NCI-H446 treated with DMSO at 0.1 percent for 48 hours (cell line): Measurements from ENCODE around the gene OXCT1.

Experiments
- DNase-seq: peaks from one replicate; lab custom pipeline; 2025; lab: John Stamatoyannopoulos, UW

The OXCT1 gene

DNA sequence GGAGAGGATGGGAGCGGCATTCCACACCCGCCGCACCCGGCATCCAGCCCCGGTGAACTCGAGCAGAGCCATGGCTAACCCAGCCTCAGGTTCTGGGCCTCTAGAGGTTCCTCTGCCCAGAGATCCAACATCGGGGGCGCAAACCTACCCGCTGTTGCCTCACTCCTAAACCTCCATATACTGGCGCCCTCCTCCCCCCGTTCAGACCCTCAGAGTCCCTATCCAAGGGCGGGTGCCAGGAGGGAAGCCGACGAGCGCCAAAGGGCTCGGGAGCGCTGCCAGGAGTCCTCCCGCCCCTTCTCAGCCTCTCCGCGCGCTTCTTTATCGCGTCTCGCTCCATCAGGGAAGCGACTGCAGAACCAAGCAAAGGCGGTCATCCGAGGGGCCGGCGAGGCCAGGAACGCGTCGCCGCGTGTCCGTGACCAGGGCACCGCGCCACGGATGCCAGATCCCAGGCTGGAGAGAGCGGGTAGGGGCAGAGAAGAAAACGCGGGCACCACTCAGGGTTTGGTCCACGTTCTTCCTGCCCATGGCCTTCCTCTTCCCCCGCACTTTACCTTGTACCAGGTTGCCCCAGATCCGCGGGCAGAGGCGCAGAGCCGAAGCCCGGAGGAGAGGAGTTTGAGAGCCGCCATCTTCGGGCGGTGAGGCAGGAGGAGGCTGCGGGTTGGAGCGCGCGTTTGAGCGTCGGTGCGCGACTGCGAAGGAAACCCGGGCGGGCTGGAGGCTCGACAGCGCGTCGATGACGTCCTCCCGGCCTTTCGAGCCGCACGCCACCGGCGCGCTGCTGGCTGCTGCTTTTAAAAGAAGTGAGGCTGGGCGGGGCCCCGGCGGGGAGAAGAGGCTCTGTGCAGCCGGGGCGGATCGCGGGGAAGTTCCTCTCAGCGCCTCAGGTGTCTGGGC, at the start of gene OXCT1:
Gene OXCT1, minus strand, starts transcription at position 702 of the 903 bp plus-strand sequence. Its CDS starts 67 bp downstream, at position 635.
- peak; percentile 83 for DNase-seq

- DNase-seq, result no peak
Observed at GRCh38 chr5:41918105-41918504, 47.9 kb upstream of the OXCT1 start.

GRCh38 chr5:41908374-41909079, 38.3 kb upstream of the OXCT1 start:
- no peak for DNase-seq

GRCh38 chr5:41906151-41906550, 35.9 kb upstream of the OXCT1 start:
- DNase-seq, result no peak

DNA sequence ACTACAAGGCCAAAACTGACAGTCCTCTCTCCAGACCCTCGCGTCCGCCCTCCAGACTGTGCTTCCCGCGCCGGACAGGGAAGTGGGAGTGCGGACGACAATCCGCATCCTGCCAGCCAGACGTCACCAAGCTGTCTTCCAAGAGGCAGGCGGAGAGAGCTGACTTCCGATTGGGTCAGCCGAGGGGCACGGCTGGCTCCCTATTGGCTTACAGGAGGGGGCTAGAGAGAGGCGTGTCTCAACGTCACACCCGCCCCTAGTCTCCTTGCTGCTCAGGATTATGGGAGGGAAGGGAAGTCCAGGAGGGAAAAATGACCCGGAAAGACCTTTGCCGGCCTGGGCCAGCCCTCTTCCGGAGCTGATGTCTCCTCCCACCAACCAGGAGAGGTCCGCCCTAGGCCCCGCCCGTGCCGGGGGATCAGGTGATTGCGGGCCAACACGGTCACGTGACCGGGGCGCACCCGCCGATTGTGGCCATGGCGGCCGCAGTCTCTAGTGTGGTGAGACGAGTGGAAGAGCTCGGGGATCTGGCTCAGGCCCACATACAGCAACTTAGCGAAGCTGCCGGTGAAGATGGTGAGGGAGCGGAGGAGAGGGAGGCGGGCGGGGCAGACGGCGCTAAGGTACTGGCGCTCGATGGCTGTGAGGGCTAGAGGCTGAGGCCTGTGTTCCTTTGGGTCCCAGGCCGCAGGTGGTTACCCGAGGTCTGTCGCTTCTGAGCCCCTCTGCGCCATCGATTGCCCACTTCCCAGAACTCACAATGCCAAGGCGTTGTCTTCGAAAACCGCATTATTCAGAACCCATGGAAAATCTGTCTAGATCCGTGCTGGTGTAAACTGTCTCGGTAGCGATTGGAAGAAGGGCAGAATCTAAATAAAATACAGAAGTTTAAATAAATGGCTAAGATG, 33.9 kb upstream of the OXCT1 start, which contains the start of gene RIMOC1:
Gene RIMOC1, plus strand, starts transcription at position 453 of the 908 bp plus-strand sequence. Its CDS starts 24 bp downstream, at position 477.
- DNase-seq, result peak; percentile 100

DNA sequence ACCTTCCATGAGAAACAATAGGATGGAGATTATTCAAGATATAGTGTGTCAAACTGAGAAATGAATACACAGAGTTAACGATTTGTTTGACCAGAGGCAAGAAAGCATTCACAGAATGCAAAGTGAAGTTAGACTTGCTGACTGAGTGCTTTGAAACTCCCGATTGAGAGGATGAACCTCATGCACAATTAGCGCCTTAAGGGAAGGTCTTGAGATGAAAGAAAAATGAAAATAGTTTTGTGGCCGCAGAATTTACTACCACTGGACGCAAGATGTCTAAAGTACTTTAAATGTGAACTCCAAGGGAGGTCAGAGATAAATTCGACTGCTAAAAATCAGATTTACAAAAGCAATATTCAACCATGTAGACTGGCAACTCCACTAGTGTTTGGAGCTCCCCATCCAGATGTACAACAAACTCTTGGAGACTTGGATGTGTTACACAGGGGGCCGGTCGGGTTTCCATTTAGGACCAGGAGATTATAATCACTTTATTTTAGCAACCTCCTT, 33.2 kb upstream of the OXCT1 start:
- DNase-seq, result no peak

DNA sequence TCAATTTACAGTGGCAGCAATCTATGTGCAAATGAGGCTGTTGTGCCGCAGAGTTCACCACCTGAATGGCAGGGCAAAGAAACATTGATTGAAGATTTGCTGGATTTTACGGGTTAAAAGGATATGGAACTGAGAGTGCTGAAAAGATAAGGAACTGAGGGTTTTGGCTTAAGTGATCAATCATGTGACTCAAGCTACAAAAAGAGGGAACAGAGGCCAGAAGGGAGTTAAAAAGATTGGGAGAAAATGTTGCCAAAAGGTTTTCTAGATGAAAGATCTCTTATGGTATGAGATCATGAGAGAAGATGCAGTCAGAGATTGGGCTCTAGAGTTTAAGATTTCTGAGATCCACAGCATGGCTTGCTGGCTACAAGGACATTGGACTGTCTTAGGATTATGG, 26.0 kb upstream of the OXCT1 start:
- no peak for DNase-seq

GRCh38 chr5:41893074-41893851, 23.0 kb upstream of the OXCT1 start:
- no peak for DNase-seq

GRCh38 chr5:41892031-41892430, 21.8 kb upstream of the OXCT1 start:
- no peak for DNase-seq

DNA sequence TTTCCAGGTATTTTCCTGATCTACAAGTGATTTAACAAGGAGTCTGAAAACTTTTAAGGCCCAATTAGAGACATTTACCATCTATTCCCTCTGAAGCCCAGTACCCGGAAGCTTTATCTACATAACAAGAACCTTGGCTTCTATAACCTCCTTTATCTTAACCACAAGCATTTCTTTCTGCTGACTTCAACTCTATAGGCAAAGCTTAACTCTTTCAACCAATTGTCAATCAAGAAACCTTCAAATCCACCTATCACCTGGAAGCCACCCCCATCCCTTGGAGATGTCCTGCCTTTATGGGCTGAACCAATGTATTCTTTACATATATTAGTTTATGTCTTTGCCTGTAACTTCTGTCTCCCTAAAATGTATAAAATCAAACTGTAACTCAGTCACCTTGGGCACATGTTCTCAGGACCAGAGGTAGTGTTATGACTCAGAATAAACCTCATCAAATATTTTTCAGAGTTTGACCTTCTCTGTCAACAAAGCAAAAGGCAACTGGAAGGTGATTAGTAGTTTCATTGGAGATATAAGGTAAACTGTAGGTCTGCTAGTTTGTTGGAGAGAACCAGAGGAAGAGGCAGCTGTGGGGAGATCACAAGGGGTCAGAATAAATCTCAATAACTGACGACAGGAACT, 21.0 kb upstream of the OXCT1 start:
- DNase-seq, result no peak

DNA sequence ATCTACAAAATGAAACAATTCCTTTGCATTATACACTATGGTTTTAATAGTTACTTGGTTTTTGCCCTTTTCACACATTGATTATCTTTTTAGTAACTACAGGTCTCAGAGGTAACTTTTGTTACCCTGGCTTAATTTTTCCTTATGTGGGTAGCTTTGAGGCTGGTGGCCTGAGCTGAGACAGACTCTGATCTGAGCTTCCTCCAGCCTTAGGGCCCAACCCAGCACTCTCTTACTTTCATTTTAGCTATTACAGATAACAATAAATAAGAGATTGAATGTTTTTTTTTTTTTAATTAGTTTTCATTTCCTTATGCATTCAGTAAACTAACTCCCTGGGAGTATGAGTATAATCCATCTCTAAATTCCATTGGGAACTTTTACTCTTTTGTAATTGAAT, 15.1 kb upstream of the OXCT1 start:
- no peak for DNase-seq

GRCh38 chr5:41883936-41884335, 13.7 kb upstream of the OXCT1 start:
- DNase-seq, result no peak

DNA sequence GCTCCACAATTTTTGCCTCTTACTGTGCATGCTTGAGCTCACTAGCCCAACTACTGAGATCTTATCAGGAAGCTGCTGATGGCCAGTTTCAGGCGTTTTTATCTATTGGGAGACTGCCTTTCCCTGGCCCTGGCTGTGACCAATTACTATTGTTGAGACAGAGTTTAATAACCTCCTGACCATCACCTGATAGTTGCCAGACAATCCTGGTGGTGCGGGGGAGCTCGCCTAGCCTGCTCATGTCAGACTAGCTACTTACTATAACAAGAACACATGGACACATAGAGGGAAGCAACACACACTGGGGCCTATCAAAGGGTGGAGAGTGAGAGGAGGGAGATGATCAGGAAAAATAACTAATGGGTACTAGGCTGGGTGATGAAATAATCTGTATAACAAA, 13.0 kb upstream of the OXCT1 start:
- DNase-seq, result no peak

DNA sequence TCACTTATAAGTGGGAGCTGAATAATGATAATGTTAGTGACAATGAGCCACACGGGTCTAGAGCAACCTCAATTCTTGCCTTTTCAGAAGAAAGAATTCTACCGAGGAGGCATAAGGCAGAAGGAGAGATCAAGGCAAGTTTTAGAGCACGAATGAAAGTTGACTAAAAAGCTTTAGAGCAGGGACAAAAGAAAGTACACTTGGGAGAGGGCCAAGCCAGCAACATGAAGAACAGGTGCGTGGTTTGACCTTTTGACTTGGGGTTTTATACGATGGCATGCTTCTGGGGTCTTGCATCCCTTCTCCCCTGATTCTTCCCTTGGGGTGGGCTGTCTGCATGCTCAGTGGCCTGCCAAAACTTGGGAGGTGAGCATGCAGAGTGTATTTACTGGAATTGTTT, 12.5 kb upstream of the OXCT1 start:
- DNase-seq, result no peak

- DNase-seq, result no peak
Observed at GRCh38 chr5:41878643-41879478, 8.6 kb upstream of the OXCT1 start.

DNA sequence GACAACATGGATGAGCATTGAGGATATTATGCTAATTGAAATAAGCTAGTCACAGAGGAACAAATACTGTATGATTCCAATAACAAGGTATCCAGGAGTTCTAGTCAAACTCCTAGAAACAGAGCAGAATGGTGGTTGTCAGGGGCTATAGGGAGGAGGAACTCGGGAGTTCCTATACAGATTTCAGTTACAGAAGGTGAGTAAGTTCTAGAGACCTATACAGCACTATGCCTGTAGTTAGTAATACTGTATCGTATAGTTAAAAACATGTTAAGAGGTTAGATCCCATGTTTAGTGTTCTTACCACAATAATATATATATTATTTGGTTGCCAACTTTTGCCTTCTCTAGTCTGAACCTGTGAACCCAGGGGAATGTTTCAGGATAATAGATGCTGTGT, 7.9 kb upstream of the OXCT1 start:
- DNase-seq, result no peak

DNA sequence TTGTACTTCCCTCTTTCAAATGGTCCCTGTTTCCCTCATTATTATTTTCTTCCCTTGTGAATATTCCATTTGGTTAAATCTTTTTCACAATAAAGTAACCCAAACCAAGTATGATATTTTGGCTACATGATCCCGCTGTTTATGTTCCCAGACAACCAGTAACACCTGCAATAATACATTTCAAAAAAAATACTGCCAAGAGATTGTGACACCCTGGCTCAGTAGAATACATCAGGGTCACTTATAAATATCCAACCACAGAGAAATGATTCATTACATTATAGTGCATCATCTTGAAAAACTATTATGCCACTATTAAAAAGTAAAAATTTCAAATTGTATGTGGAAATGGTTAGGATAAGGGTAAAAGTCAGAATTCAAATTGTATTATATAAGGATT, 7.2 kb upstream of the OXCT1 start:
- DNase-seq, result no peak

DNA sequence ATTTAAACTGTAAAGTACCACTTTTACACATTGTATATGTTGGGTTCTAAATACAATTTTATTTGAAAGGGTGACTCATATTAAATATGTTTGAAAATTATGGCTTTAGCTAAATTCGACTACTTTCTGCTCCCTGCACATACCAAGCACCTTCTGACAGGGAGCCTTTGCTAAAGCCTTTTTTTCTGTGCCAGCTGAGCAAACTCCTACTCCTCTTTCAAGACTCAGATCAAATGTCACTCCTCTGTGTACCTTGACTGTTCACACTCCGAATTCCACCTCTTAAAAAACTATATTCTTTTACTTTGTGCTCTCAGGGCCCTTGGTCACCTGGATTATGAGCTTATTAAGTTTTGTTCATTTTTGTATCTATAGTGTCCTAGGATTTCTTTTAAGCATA, 6.5 kb upstream of the OXCT1 start:
- DNase-seq, result no peak

DNA sequence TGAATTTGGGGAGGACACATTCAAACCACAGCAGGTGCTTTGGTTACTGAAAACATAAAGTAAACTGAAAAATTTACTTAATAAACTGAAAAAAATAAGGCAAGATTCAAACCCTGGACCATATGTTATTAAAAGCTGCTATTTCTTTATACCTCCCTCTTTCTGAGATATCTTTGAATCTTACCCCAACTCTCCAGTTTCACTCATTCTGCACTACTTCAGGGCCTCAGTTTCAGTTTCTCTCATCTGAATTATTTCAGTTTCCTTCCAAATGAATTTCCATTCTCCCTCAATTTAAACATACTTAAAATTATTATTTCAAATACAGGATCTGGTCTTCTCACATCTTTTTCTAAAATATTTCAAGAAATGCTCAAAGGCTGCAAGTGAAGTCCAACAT, 4.9 kb upstream of the OXCT1 start:
- no peak for DNase-seq
